GM18519 (cell line): ENCODE results near the gene H3-3A.

Experiments used
- ATAC-seq: cut with Tn5 transposase; IDR thresholded peaks from one replicate; pipeline ENCODE4 v1.9.1; 2021; ENCODE audit warnings: mild to moderate bottlenecking, moderate library complexity; ENCODE audit not compliant: unreplicated experiment, low FRiP score

The H3-3A gene

DNA sequence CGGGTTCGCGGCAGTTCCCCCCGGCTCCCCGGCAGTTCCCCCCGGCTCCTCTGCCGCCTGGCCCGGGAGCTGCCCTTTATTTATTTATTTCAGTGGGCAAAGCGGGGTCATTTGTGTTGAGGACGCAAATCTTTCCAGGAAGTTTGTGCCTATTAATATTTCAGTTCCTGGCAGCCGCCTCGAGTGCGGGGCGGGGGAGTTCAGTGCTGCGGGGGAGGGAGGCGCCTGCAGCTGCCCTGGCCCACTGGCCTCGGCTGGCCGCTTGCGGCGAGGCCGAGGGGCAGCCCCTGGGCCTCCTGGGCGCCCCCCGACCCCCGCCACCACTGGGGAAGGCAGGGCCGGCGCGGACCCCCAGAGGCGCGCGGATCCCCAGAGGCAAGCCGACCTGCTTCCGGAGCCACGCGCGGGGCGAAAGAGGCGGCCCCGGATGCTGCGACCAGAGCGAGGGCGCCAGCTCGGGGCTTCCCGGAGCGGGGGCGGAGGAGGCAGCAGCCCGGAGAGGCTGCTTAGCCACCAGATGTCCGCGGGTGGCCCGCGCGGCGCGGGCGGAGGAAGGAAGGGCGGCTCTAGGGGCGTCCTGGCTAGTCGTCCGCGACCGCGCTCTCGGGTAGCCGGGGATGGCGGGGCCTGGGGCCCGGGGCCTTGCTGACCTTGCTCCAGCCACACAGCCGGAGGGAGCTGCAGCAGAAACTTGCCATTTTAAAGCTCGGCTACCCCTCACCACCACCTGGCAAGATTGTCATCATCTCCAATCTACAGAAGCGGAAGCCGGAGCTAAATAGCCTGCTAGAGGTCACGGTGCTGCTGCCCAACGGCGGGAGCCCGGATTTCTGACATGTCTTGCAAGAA lies 48.0 kb downstream of the H3-3A start:
- ATAC-seq: peak; percentile 61

DNA sequence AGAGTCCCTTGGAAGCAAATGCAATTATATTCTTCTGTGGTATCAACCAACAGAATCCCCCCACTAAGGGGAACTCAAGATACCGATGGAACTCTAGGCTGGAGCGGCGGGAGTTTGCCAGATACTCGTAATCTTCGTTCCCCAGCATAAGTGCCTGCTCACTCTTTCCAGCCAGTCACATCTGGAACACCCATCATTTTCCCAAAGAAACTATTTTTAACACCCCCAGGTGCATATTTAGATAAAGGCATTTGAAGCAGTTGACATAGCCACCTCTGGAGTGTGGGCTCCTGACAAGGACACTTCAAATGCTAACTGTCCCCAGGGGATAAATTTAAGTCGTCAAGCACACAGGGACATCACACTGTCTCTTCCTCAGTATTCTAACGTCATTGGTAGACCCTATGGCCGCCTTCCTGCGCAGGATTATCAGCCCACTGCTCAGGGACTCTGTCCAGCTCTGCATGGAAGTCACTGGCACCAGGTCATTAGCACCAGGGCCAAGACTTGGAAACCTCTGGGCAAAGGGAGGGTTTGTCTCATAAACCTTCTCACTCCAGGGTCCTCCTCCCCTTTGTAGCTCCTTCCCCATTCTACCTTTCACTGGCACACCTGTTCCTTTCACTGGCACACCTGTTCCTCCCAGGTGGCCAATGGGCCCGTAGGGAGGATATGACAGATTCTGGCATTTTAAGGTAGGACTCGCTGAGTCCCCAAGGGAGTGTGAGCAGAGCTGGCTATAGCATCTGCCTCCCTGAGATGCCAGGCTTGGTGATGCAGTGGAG lies 48.8 kb downstream of the H3-3A start:
- ATAC-seq: no peak

DNA sequence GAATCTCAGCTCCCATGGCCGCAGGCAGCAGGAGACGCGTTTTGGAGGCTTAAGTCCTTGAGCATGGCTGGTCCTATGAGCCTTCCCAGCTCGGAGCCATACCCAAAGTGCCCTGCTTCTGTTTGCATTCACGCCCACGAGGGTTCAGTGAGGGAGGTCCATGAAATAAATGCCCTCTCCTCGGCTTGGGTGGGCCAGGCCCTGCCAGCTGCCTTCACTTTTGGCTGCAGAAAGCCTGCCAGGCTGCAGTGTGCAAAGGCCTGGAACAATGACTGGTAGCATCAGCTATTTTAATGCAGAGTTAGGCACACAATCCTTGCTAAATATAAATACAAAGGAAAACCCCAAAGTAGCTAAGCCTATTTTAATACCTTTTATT lies 49.4 kb downstream of the H3-3A start:
- no peak for ATAC-seq

DNA sequence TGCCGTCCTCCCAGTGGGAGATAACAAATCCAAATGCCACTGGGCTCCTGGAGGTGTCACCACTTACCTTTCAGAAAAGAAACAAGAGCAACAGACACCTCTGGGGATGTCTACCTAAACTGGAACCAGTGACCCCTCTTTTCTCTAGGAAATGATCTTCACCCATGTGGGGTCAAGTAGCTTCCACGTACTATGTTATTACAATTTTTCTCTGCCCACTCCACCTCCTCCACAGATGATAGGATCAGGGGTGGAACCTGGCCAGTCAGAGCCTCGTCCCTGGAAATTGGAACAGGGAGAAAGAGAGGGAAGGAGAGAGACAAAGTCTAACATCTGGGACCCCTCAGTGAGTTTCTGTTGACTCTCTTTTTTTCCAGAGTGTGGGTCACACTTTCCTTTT lies 50.1 kb downstream of the H3-3A start:
- ATAC-seq: no peak

DNA sequence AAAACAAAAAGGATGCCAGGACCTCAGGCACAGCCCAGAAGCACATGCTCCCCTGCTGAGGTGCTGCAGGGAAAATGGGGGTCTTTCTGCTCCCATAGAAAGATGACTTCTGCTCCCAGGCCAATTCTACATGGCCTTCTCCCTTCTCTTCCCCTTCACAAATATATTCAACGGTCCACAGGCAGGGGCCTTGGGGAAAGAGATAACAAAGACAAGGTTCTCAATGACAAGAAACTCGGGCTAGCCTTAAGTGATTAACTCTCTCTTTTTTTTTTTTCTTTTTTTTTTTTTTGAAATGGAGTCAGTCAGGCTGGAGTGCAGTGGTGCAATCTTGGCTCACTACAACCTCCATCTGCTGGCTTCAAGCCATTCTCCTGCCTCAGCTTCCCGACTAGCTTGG lies 54.2 kb downstream of the H3-3A start:
- ATAC-seq: no peak

DNA sequence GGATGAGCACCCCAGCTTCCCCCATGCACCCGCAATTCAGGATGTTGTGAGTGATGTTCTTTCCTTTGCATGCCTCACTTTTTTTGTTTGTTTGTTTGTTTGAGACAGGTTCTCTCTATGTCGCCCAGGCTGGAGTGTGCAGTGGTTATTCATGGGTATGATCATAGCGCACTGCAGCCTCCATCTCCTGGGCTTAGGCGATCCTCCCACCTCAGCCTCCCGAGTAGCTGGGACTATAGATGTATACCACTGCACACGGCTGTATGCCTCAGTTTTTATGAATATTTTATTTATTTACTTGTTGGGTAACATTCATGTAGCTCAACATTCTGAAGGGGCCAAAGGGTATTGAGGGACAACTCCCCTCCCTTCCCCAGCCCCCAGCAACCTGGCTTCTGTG lies 54.8 kb downstream of the H3-3A start:
- no peak for ATAC-seq

DNA sequence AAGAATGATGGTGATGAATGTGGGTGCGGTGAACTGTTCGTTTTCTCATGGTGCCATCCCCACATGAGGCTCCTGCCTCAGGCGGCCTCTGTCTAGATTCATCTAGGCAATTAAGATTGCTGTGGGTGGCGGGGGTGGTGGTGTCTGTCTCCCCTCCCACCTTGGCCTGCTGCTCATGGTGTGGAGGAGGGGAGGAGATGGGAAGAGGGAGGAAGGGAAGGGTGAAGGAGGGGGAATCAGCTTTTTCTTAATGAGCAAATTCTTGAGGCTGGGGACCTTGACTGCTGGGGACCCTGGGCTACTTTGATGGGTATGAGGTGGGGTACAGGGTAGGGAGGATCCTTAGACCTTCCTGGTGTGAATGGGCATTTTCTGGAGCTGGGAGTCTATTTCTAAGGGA lies 55.8 kb downstream of the H3-3A start:
- no peak for ATAC-seq

DNA sequence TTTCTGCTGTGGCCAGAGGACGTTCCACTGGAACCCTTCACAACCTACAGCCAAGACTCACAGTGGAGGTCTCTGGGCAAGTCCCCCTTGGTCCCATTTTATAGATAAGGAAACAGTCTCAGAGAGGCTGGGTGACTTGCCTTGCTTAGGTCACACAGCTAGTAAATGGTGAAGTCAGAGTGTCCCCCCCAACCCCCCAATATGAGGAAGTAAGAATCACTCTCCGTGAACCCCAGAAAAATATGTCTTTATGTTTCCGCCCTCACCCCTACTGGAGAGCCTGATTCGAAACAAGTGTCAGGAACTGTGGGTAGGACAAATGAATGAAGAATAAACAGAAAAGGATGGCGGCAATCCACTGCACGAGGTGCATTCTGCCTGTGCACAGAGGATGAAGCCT lies 56.7 kb downstream of the H3-3A start:
- ATAC-seq: no peak

DNA sequence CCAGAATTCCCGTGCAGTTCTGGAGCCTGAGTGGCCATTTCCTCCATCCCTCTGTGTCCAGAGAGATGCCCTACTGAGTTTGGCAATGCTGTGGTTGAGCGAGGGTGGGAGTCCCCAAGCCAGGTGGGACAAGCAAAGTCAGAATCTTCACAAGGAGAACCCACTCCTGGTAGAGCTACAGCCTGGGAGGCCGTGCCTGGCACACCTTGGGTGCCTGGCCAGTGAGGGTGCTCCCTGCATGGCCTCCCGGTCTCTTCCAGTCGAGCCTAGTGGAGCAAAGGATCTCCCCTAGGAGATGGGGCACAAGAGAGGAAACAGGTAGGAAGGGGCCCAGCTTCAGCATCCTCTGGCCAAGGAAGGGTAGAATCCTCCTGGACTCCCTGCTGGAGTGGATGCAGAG lies 57.9 kb downstream of the H3-3A start:
- no peak for ATAC-seq

DNA sequence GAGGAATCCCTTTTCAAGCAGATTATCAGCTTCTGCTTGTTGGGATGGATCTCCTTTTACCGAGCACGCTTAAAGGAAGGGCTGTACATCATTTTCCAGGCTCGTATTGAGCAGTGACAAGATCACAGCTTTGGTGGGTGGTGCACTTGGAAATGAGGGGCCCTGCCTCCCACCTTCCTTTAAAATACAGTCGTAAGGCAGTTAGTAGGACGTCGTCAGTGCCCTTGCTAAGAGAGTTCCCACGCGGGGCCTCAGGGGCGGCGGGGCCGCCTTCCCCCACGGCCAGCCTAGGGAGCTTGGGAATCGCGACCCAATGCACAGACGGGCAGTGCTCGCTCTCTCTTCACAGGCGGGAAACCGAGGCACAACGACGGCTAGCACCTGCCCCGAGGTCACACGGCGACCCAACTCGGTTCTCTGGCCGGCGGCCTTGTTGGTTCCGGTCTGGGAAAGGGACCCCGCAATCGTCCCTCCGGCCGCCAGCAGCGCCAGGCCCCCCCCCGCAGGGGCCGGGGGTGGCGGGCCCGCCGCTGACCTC lies 58.6 kb downstream of the H3-3A start:
- no peak for ATAC-seq
